HepG2 (cell line): ENCODE data around the gene STEAP1B. TPM values are rescaled to one million over a fixed set of nuclear protein-coding genes. Genes with fewer than 3 reads are reported as not detected.

Experiments used
- ATF1 ChIP-seq: IDR thresholded peaks from 2 replicates; pipeline ENCODE4 v1.6.1; 2016; ENCODE audit warnings: mild to moderate bottlenecking, control low read depth
- ATF7-NPFF ChIP-seq: sonication (generic); formaldehyde crosslinking; IDR thresholded peaks from 2 replicates; pipeline ENCODE4 v1.8.1; 2023; ENCODE audit warnings: mild to moderate bottlenecking, low read depth, missing genetic modification reagents, moderate library complexity
- ETV6 ChIP-seq: sonication (generic); formaldehyde crosslinking; conservative IDR thresholded peaks from 2 replicates; pipeline ENCODE4 v1.4.0; 2020; ENCODE audit warnings: missing genetic modification reagents
- HDAC2 ChIP-seq: sonication (generic); formaldehyde crosslinking; IDR thresholded peaks from 2 replicates; pipeline ENCODE4 v1.4.0; 2020; ENCODE audit warnings: missing genetic modification reagents
- HNF4A ChIP-seq: sonication (generic); formaldehyde crosslinking; IDR thresholded peaks from 2 replicates; pipeline ENCODE4 v1.4.0; 2020; ENCODE audit warnings: missing genetic modification reagents
- HNRNPK ChIP-seq: fragments of 200-400 bp; formaldehyde crosslinking; IDR thresholded peaks from 2 replicates; pipeline ENCODE4 v1.6.1; 2018; ENCODE audit warnings: low read length, low read depth, moderate library complexity, mild to moderate bottlenecking; ENCODE audit not compliant: poor library complexity, severe bottlenecking
- KDM6A ChIP-seq: IDR thresholded peaks from 2 replicates; pipeline ENCODE4 v1.6.1; 2016; ENCODE audit warnings: low read depth
- MEIS1 ChIP-seq: sonication (generic); formaldehyde crosslinking; IDR thresholded peaks from 2 replicates; pipeline ENCODE4 v1.9.0; 2021; ENCODE audit warnings: mild to moderate bottlenecking, missing genetic modification reagents, moderate library complexity, borderline replicate concordance
- MIXL1 ChIP-seq: IDR thresholded peaks from 2 replicates; pipeline ENCODE4 v1.6.1; 2016
- NFIC ChIP-seq: IDR thresholded peaks from 2 replicates; pipeline ENCODE4 v1.6.1; 2012; ENCODE audit warnings: mild to moderate bottlenecking, low read length, inconsistent platforms
- PTBP1 ChIP-seq: fragments of 200-400 bp; formaldehyde crosslinking; IDR thresholded peaks from 2 replicates; pipeline ENCODE4 v1.6.1; 2018; ENCODE audit warnings: low read length, low read depth; ENCODE audit not compliant: poor library complexity, severe bottlenecking
- RFXAP ChIP-seq: sonication (generic); formaldehyde crosslinking; IDR thresholded peaks from 2 replicates; pipeline ENCODE4 v1.4.0; 2020; ENCODE audit warnings: missing genetic modification reagents, borderline replicate concordance
- ZBTB21 ChIP-seq: sonication (generic); formaldehyde crosslinking; IDR thresholded peaks from 2 replicates; pipeline ENCODE4 v1.4.0; 2020; ENCODE audit warnings: missing genetic modification reagents
- ZNF207 ChIP-seq: fragments of 450-650 bp; IDR thresholded peaks from 2 replicates; pipeline ENCODE4 v1.6.1; 2016; ENCODE audit warnings: antibody characterized with exemption, borderline replicate concordance
- ZNF296 ChIP-seq: sonication (generic); formaldehyde crosslinking; conservative IDR thresholded peaks from 2 replicates; pipeline ENCODE4 v1.5.0; 2020; ENCODE audit warnings: mild to moderate bottlenecking, missing genetic modification reagents
- ZNF367 ChIP-seq: sonication (generic); formaldehyde crosslinking; IDR thresholded peaks from 2 replicates; pipeline ENCODE4 v1.4.0; 2020; ENCODE audit warnings: missing genetic modification reagents, borderline replicate concordance
- ZNF468 ChIP-seq: sonication (generic); formaldehyde crosslinking; IDR thresholded peaks from 2 replicates; pipeline ENCODE4 v1.8.0; 2022; ENCODE audit warnings: mild to moderate bottlenecking, moderate library complexity, missing genetic modification reagents
- ZNF547 ChIP-seq: sonication (generic); formaldehyde crosslinking; IDR thresholded peaks from 2 replicates; pipeline ENCODE4 v1.5.1; 2020; ENCODE audit warnings: mild to moderate bottlenecking, missing genetic modification reagents
- ZNF567 ChIP-seq: sonication (generic); formaldehyde crosslinking; IDR thresholded peaks from 2 replicates; pipeline ENCODE4 v1.8.1; 2023; ENCODE audit warnings: mild to moderate bottlenecking, missing genetic modification reagents, borderline replicate concordance
- ZNF605 ChIP-seq: sonication (generic); formaldehyde crosslinking; IDR thresholded peaks from 2 replicates; pipeline ENCODE4 v1.8.0; 2022; ENCODE audit warnings: mild to moderate bottlenecking, missing genetic modification reagents
- ZNF644 ChIP-seq: IDR thresholded peaks from 2 replicates; pipeline ENCODE4 v1.6.1; 2016; ENCODE audit warnings: low read depth
- polyA plus RNA-seq, 8 experiments: library from polyadenylated mRNA; depleted of rRNA in 3 of 8; stranded (reverse) in 7 of 8; unstranded in 1 of 8; fragments of >200 nt; fragmentation: Illumina TruSeq in 4 of 8; extraction: Trizol in 4 of 8; gene quantifications; 2 replicates each; pipeline versions ENCODE4 v1.2.1 to v1.2.3, GENCODE V29; 2011 to 2016; ENCODE audit warnings: low read depth in 4 of 8, missing spikeins in 1 of 8, mixed read lengths in 1 of 8; ENCODE audit not compliant: insufficient read depth in 1 of 8
- total RNA-seq, 5 experiments: library from RNA; depleted of rRNA; stranded (reverse); fragments of >200 nt; fragmentation: Illumina TruSeq; extraction: Trizol; gene quantifications; 2 replicates each; pipeline ENCODE4 v1.2.3, GENCODE V29; 2016; ENCODE audit warnings: low read depth in 1 of 5
- TF ChIP-seq, protein P1 (sequence below): IDR thresholded peaks from 2 replicates; pipeline ENCODE4 v1.6.1; 2012; ENCODE audit warnings: low read depth, low read length, improper control_type of control experiment
- TF ChIP-seq, protein P2 (sequence below): sonication (generic); formaldehyde crosslinking; IDR thresholded peaks from 2 replicates; pipeline ENCODE4 v1.4.0; 2020; ENCODE audit warnings: mild to moderate bottlenecking, missing genetic modification reagents
- TF ChIP-seq, protein P3 (sequence below): IDR thresholded peaks from 2 replicates; pipeline ENCODE4 v1.6.1; 2016; ENCODE audit warnings: missing biosample characterization, missing genetic modification reagents, low read depth
- TF ChIP-seq, protein P4 (sequence below): sonication (generic); formaldehyde crosslinking; IDR thresholded peaks from 2 replicates; pipeline ENCODE4 v1.9.0; 2021; ENCODE audit warnings: missing genetic modification reagents, mild to moderate bottlenecking, borderline replicate concordance

The STEAP1B gene
- total and polyA plus RNA-seq, 2 of the 13 experiments (the other 11 are each of a cell fraction or from before 2014, with no cell fraction given): not detected

DNA sequence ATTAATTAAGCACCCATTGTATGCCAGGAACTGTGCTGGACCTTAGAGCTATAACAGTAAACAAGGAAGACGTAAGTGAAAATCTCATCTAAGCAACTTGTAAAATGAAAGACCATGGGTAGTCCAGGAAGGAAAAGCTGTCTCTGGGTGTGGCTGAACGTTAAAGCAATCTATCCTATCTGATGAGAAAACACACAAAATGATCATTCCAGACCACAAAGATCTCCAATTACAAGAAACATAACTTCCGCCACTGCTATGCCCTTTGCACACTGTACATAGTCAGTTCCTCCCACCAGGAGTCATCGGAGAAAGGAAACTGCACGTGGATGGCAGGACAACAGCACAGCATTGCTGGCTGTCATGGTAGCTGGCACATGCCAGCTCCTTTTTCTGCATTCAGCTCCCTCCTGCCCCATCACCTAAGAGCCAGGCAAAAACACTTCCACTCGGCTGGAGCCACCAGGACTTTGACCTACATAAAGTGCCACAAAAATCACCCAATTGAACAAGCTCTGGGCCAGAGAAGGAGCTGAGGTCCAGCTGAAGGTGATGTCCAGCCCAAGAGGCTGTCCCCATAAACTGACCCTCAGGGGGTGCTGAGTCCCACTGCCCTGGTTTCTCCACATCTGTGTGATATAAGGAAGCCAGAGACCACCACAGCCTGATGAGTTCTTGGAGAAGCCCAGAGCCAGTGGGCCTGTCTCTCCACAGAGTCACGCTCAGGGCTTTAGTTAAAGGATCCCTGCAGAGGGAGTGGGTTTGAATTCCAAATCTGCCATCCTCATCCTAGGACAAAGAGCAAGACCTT, 56.4 kb downstream of the STEAP1B start (continued):
- TF ChIP-seq, protein P1, sequence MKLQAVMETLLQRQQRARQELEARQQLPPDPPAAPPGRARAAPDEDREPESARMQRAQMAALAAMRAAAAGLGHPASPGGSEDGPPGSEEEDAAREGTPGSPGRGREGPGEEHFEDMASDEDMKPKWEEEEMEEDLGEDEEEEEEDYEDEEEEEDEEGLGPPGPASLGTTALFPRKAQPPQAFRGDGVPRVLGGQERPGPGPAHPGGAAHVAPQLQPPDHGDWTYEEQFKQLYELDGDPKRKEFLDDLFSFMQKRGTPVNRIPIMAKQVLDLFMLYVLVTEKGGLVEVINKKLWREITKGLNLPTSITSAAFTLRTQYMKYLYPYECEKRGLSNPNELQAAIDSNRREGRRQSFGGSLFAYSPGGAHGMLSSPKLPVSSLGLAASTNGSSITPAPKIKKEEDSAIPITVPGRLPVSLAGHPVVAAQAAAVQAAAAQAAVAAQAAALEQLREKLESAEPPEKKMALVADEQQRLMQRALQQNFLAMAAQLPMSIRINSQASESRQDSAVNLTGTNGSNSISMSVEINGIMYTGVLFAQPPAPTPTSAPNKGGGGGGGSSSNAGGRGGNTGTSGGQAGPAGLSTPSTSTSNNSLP: peak; percentile 83
- TF ChIP-seq ATF1 (CRISPR knock-in tag) (no peak), ZNF367 (no peak), ETV6 (CRISPR knock-in tag) (no peak), ZNF207 (no peak), MEIS1 (CRISPR knock-in tag) (no peak), HNF4A (CRISPR knock-in tag) (peak; percentile 91), ZNF644 (peak; percentile 77), ZBTB21 (CRISPR knock-in tag) (peak; percentile 56; the same call in 1 of the 2 replicates), HDAC2 (CRISPR knock-in tag) (peak; percentile 94), ZNF468 (CRISPR knock-in tag) (no peak), KDM6A (CRISPR knock-in tag) (peak; percentile 22), HNRNPK (no peak), ZNF605 (CRISPR knock-in tag) (peak; percentile 91), ATF7-NPFF (CRISPR knock-in tag) (peak; percentile 62; the same call in 1 of the 2 replicates), RFXAP (peak; percentile 36; the same call in 1 of the 2 replicates), NFIC (peak; percentile 53; the same call in 1 of the 2 replicates), MIXL1 (CRISPR knock-in tag) (peak; percentile 93), PTBP1 (no peak), ZNF296 (CRISPR knock-in tag) (no peak), ZNF567 (no peak), ZNF547 (CRISPR knock-in tag) (no peak; the same call in 1 of the 2 replicates)
- TF ChIP-seq, protein P2, sequence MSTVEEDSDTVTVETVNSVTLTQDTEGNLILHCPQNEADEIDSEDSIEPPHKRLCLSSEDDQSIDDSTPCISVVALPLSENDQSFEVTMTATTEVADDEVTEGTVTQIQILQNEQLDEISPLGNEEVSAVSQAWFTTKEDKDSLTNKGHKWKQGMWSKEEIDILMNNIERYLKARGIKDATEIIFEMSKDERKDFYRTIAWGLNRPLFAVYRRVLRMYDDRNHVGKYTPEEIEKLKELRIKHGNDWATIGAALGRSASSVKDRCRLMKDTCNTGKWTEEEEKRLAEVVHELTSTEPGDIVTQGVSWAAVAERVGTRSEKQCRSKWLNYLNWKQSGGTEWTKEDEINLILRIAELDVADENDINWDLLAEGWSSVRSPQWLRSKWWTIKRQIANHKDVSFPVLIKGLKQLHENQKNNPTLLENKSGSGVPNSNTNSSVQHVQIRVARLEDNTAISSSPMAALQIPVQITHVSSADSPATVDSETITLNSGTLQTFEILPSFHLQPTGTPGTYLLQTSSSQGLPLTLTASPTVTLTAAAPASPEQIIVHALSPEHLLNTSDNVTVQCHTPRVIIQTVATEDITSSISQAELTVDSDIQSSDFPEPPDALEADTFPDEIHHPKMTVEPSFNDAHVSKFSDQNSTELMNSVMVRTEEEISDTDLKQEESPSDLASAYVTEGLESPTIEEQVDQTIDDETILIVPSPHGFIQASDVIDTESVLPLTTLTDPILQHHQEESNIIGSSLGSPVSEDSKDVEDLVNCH (CRISPR knock-in tag): 0 out of 2 replicates have a peak, but pooled peaks have one; percentile 39
- TF ChIP-seq, protein P3, sequence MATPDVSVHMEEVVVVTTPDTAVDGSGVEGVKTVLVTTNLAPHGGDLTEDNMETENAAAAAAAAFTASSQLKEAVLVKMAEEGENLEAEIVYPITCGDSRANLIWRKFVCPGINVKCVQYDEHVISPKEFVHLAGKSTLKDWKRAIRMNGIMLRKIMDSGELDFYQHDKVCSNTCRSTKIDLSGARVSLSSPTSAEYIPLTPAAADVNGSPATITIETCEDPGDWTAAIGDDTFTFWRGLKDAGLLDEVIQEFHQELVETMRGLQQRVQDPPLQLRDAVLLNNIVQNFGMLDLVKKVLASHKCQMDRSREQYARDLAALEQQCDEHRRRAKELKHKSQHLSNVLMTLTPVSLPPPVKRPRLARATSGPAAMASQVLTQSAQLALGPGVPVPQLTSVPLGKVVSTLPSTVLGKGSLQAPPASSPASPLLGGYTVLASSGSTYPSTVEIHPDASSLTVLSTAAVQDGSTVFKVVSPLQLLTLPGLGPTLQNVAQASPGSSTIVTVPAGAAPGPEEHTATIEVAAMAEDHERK (CRISPR knock-in tag): no peak
- TF ChIP-seq, protein P4, sequence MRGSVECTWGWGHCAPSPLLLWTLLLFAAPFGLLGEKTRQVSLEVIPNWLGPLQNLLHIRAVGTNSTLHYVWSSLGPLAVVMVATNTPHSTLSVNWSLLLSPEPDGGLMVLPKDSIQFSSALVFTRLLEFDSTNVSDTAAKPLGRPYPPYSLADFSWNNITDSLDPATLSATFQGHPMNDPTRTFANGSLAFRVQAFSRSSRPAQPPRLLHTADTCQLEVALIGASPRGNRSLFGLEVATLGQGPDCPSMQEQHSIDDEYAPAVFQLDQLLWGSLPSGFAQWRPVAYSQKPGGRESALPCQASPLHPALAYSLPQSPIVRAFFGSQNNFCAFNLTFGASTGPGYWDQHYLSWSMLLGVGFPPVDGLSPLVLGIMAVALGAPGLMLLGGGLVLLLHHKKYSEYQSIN (CRISPR knock-in tag): no peak
